Stimulated activated CD4-positive, alpha-beta T cell treated with anti-CD3 and anti-CD28 coated beads, Interleukin-4, amount 100 ng/mL, for 48 hours (primary cell): ENCODE results near the gene CERKL.

Experiments
- DNase-seq, 2 donors: peaks; one replicate each; pipeline ENCODE4 v3.0.0-alpha.2; 2020; ENCODE audit warnings: low read depth in 2 of 2

Gene CERKL

GRCh38 chr2:181500201-181500600, 156.7 kb downstream of the CERKL start:
- no peak for DNase-seq

- DNase-seq = no peak
Observed at GRCh38 chr2:181499231-181499630, 157.7 kb downstream of the CERKL start.
